H1 (cell line): ENCODE measurements around the gene RPL3. TPM values are rescaled to one million over a fixed set of nuclear protein-coding genes. Genes with fewer than 3 reads are reported as not detected.

ENCODE experiments used
- CTCF ChIA-PET: fragments of 300-600 bp; sonication (Branson Sonifier 250); formaldehyde crosslinking; loops from one replicate; lab custom pipeline; 2021; ENCODE audit not compliant: partially characterized antibody; lab: Charles Lee
- POLR2A ChIA-PET: fragments of 300-600 bp; sonication (Branson Sonifier 250); formaldehyde crosslinking; loops from one replicate; lab custom pipeline; 2021; ENCODE audit warnings: inconsistent platforms; ENCODE audit not compliant: partially characterized antibody; lab: Charles Lee
- DNase-seq, 2 experiments: peaks; one replicate each; pipeline versions ENCODE4 v3.0.0 to v3.0.0-alpha.2; 2010 to 2022; ENCODE audit warnings: low spot score in 2 of 2, low read depth in 1 of 2, mixed read lengths in 1 of 2
- FAIRE-seq: peaks from 2 replicates; lab custom pipeline; 2011; peaks lifted over from hg19 to GRCh38; lab: Jason Lieb, UNC
- H2AFZ ChIP-seq: 2 replicates; pipeline ENCODE4 v1.8.1; 2012; ENCODE audit warnings: low read length, inconsistent platforms
- H2AK5ac ChIP-seq: 2 replicates; pipeline ENCODE4 v1.6.1; 2013; ENCODE audit warnings: low read depth, low read length
- H2BK120ac ChIP-seq: replicated peaks from 2 replicates; pipeline ENCODE3; 2013; ENCODE audit warnings: low read depth, low read length, inconsistent platforms
- H2BK12ac ChIP-seq: 2 replicates; pipeline ENCODE4 v1.6.1; 2013; ENCODE audit warnings: low read depth, low read length
- H2BK15ac ChIP-seq: 2 replicates; pipeline ENCODE4 v1.6.1; 2013; ENCODE audit warnings: low read length
- H2BK20ac ChIP-seq: 2 replicates; pipeline ENCODE4 v1.6.1; 2013; ENCODE audit warnings: low read length
- H2BK5ac ChIP-seq: 2 replicates; pipeline ENCODE4 v1.6.1; 2013; ENCODE audit warnings: low read depth, low read length
- H3K14ac ChIP-seq: 2 replicates; pipeline ENCODE4 v1.6.1; 2013; ENCODE audit warnings: inconsistent platforms; ENCODE audit not compliant: insufficient read length
- H3K18ac ChIP-seq: 2 replicates; pipeline ENCODE4 v1.6.1; 2013; ENCODE audit warnings: low read length; ENCODE audit errors: extremely low read depth
- H3K23ac ChIP-seq: 2 replicates; pipeline ENCODE4 v1.6.1; 2013; ENCODE audit warnings: inconsistent platforms; ENCODE audit not compliant: insufficient read length
- H3K23me2 ChIP-seq: 2 replicates; pipeline ENCODE4 v1.6.1; 2013; ENCODE audit warnings: low read depth, low read length
- H3K27ac ChIP-seq: 2 replicates; pipeline ENCODE4 v1.6.1; 2011; ENCODE audit warnings: low read depth, low read length, inconsistent platforms
- H3K27me3 ChIP-seq, 4 experiments: replicated peaks in 1 of 4; 1 replicate in 1 of 4; 2 replicates in 3 of 4; pipeline versions ENCODE4 v1.6.1 to v1.8.1; 2011 to 2013; ENCODE audit warnings: low read length in 3 of 4, mild to moderate bottlenecking in 3 of 4, inconsistent platforms in 2 of 4, mixed read lengths in 2 of 4, moderate library complexity in 1 of 4; ENCODE audit not compliant: control insufficient read depth in 3 of 4, insufficient read depth in 3 of 4; ENCODE audit errors: extremely low read depth in 1 of 4
- H3K36me3 ChIP-seq, 4 experiments: 2 replicates each; pipeline versions ENCODE4 v1.6.1 to v1.8.1; 2011 to 2013; ENCODE audit warnings: mild to moderate bottlenecking in 4 of 4, low read length in 3 of 4, moderate library complexity in 2 of 4, control low read depth in 1 of 4, inconsistent platforms in 1 of 4; ENCODE audit not compliant: insufficient read depth in 4 of 4, control insufficient read depth in 2 of 4
- H3K4ac ChIP-seq: replicated peaks from 2 replicates; pipeline ENCODE3; 2013; ENCODE audit warnings: low read length, low read depth, mixed read lengths, inconsistent platforms; ENCODE audit not compliant: insufficient read length
- H3K4me1 ChIP-seq, 4 experiments: replicated peaks in 1 of 4; 1 replicate in 1 of 4; 2 replicates in 3 of 4; pipeline versions ENCODE4 v1.6.1 to v1.8.1; 2011 to 2013; ENCODE audit warnings: low read length in 3 of 4, inconsistent platforms in 2 of 4, mixed read lengths in 1 of 4; ENCODE audit not compliant: insufficient read depth in 4 of 4, control insufficient read depth in 3 of 4
- H3K4me2 ChIP-seq, 2 experiments: 2 replicates each; pipeline versions ENCODE4 v1.6.1 to v1.8.1; 2011 to 2013; ENCODE audit warnings: low read depth in 2 of 2, low read length in 2 of 2, control low read depth in 1 of 2, inconsistent platforms in 1 of 2, mild to moderate bottlenecking in 1 of 2; ENCODE audit not compliant: insufficient read depth in 1 of 2
- H3K4me3 ChIP-seq, 4 experiments: fragments of 200-600, 300-600 bp in 1 of 4; sonication (generic), shearing (Covaris generic), sonication (Bioruptor Twin) in 1 of 4; 2 replicates each; pipeline versions ENCODE4 v1.5.1 to v1.8.1; 2011 to 2016; ENCODE audit warnings: low read length in 4 of 4, low read depth in 3 of 4, control low read depth in 2 of 4, inconsistent platforms in 2 of 4, mild to moderate bottlenecking in 2 of 4, mixed read lengths in 1 of 4, moderate library complexity in 1 of 4; ENCODE audit not compliant: insufficient read depth in 2 of 4; ENCODE audit errors: extremely low read depth in 1 of 4
- H3K56ac ChIP-seq: replicated peaks from 2 replicates; pipeline ENCODE3; 2013; ENCODE audit warnings: low read depth, mild to moderate bottlenecking, mixed read lengths, low read length, inconsistent platforms; ENCODE audit not compliant: insufficient read length
- H3K79me1 ChIP-seq: 2 replicates; pipeline ENCODE4 v1.6.1; 2013; ENCODE audit warnings: low read depth, low read length, control low read depth
- H3K79me2 ChIP-seq, 2 experiments: 2 replicates each; pipeline versions ENCODE4 v1.6.1 to v1.8.1; 2012 to 2013; ENCODE audit warnings: low read length in 2 of 2, mild to moderate bottlenecking in 2 of 2, inconsistent platforms in 1 of 2; ENCODE audit not compliant: insufficient read depth in 2 of 2, control insufficient read depth in 1 of 2
- H3K9ac ChIP-seq, 4 experiments: replicated peaks in 1 of 4; 1 replicate in 1 of 4; 2 replicates in 3 of 4; pipeline versions ENCODE4 v1.6.1 to v1.8.1; 2011 to 2013; ENCODE audit warnings: low read depth in 3 of 4, low read length in 3 of 4, control low read depth in 2 of 4, mild to moderate bottlenecking in 2 of 4, moderate library complexity in 2 of 4, inconsistent platforms in 1 of 4; ENCODE audit errors: extremely low read depth in 1 of 4
- H3K9me3 ChIP-seq, 2 experiments: 2 replicates each; pipeline versions ENCODE4 v1.6.1 to v1.8.1; 2012 to 2013; ENCODE audit warnings: mild to moderate bottlenecking in 2 of 2, moderate library complexity in 2 of 2, control low read depth in 1 of 2, inconsistent platforms in 1 of 2, low read depth in 1 of 2, low read length in 1 of 2, mixed read lengths in 1 of 2; ENCODE audit not compliant: insufficient read depth in 2 of 2
- H4K20me1 ChIP-seq, 2 experiments: replicated peaks in 1 of 2; 2 replicates each; pipeline versions ENCODE3 to v1.8.1; 2011 to 2013; ENCODE audit warnings: inconsistent platforms in 2 of 2, low read length in 2 of 2, mild to moderate bottlenecking in 1 of 2; ENCODE audit not compliant: insufficient read depth in 2 of 2, control insufficient read depth in 1 of 2
- H4K5ac ChIP-seq: 2 replicates; pipeline ENCODE4 v1.6.1; 2013; ENCODE audit warnings: low read length, low read depth, mixed read lengths, inconsistent platforms; ENCODE audit not compliant: insufficient read length
- H4K8ac ChIP-seq: 2 replicates; pipeline ENCODE4 v1.8.0; 2013; ENCODE audit warnings: mild to moderate bottlenecking, moderate library complexity, low read length, inconsistent platforms; ENCODE audit not compliant: insufficient read depth; ENCODE audit errors: extremely low read depth
- H4K91ac ChIP-seq: replicated peaks from 2 replicates; pipeline ENCODE3; 2013; ENCODE audit warnings: low read length, mixed read lengths, inconsistent platforms; ENCODE audit not compliant: insufficient read length
- CHD2 ChIP-seq: IDR thresholded peaks from 2 replicates; pipeline ENCODE4 v1.6.1; 2012; ENCODE audit warnings: low read length, improper control_type of control experiment
- CTCF ChIP-seq, 3 experiments: IDR thresholded peaks; 1 replicate in 2 of 3; 2 replicates in 1 of 3; pipeline versions ENCODE4 v1.5.1 to v1.6.1; 2011; ENCODE audit warnings: low read length in 3 of 3, mild to moderate bottlenecking in 3 of 3, inconsistent platforms in 2 of 3, low read depth in 1 of 3, moderate library complexity in 1 of 3; ENCODE audit not compliant: insufficient read depth in 1 of 3; ENCODE audit errors: control extremely low read depth in 1 of 3
- JUND ChIP-seq: IDR thresholded peaks from 2 replicates; pipeline ENCODE4 v1.6.1; 2011; ENCODE audit warnings: mild to moderate bottlenecking, improper control_type of control experiment, low read length
- KDM4A ChIP-seq: IDR thresholded peaks from one replicate; pipeline ENCODE4 v1.7.1; 2012; ENCODE audit warnings: low read depth, mild to moderate bottlenecking, moderate library complexity, low read length, inconsistent platforms; ENCODE audit not compliant: severe bottlenecking
- MAX ChIP-seq: IDR thresholded peaks from 2 replicates; pipeline ENCODE4 v1.6.1; 2012; ENCODE audit warnings: inconsistent platforms
- POLR2A ChIP-seq, 2 experiments: IDR thresholded peaks; 1 replicate in 1 of 2; 2 replicates in 1 of 2; pipeline ENCODE4 v1.6.1; 2011; ENCODE audit warnings: low read depth in 2 of 2, low read length in 2 of 2, mild to moderate bottlenecking in 2 of 2; ENCODE audit errors: control extremely low read depth in 1 of 2
- POLR2AphosphoS5 ChIP-seq: IDR thresholded peaks from 2 replicates; pipeline ENCODE4 v1.6.1; 2011; ENCODE audit warnings: low read depth, low read length
- RAD21 ChIP-seq, 2 experiments: IDR thresholded peaks in 1 of 2; conservative IDR thresholded peaks in 1 of 2; 2 replicates each; pipeline ENCODE4 v1.6.1; 2011; ENCODE audit warnings: low read depth in 2 of 2, low read length in 2 of 2, improper control_type of control experiment in 1 of 2, inconsistent platforms in 1 of 2, mild to moderate bottlenecking in 1 of 2, moderate library complexity in 1 of 2
- SRF ChIP-seq: IDR thresholded peaks from 2 replicates; pipeline ENCODE4 v1.6.1; 2011; ENCODE audit warnings: mild to moderate bottlenecking, low read depth, low read length, moderate library complexity
- TBP ChIP-seq: IDR thresholded peaks from 2 replicates; pipeline ENCODE4 v1.6.1; 2011; ENCODE audit warnings: low read depth, low read length, improper control_type of control experiment
- WGBS, 2 experiments: shearing (Covaris generic) in 1 of 2; methylation state at CpG; one replicate each; pipeline versions ENCODE4 v1.1.6 to v1.1.7; 2013 to 2015; ENCODE audit warnings: low lambda C conversion rate in 2 of 2, mixed read lengths in 2 of 2, inconsistent platforms in 1 of 2, low coverage in 1 of 2, missing lambda C conversion rate in 1 of 2; ENCODE audit not compliant: insufficient replicate concordance in 2 of 2, insufficient coverage in 1 of 2, insufficient read length in 1 of 2; ENCODE audit errors: extremely low coverage in 1 of 2, missing lambda C conversion rate in 1 of 2; 5-methylcytosine and 5-hydroxymethylcytosine counted together
- polyA plus RNA-seq, 7 experiments: library from polyadenylated mRNA; depleted of rRNA in 3 of 7; stranded (reverse) in 5 of 7; unstranded in 2 of 7; fragments of >200 nt in 5 of 7; fragments of 200-250 nt in 2 of 7; gene quantifications; 1 replicate in 5 of 7; 2 replicates in 1 of 7; 4 replicates in 1 of 7; pipeline versions ENCODE4 v1.2.1 to v1.2.3, GENCODE V29; 2011 to 2013; ENCODE audit warnings: missing spikeins in 2 of 7, mixed read lengths in 2 of 7
- total RNA-seq: library from RNA; stranded (reverse); fragmentation: NEBNext Ultra II Directional; extraction: Animal tissue kit (Norgen Biotek cat#: 25700); gene quantifications from 2 replicates; pipeline ENCODE4 v1.2.1, GENCODE V29; 2021

Gene RPL3
- total and polyA plus RNA-seq, 2 of the 8 experiments (the other 6 are each of a cell fraction or from before 2014, with no cell fraction given) = 2,865 to 5,466 TPM

GRCh38 chr22:39309364-39309861 is 10.0 kb downstream of the RPL3 start:
- Histone ChIP-seq H2BK5ac (peak overlapping the region; percentile 14; the same call in 1 of the 2 replicates), H2BK12ac (peak overlapping the region; percentile 62), H3K27ac (no peak overlapping the region), H3K4me2 (0 out of 4 replicates have a peak overlapping the region, but pooled peaks have one; percentile 1 to 7), H3K18ac (no peak overlapping the region), H3K14ac (no peak overlapping the region), H3K4ac (no peak overlapping the region), H2BK20ac (no peak overlapping the region), H3K56ac (no peak overlapping the region), H4K20me1 (peaks cover 15 to 21% of the 10 kb centered on the region in 2 experiments), H3K4me3 (no peak overlapping the region), H3K9me3 (no peaks in the 10 kb centered on the region), H4K5ac (no peak overlapping the region), H2BK120ac (no peak overlapping the region), H3K27me3 (no peaks in the 10 kb centered on the region), H4K91ac (peak overlapping the region; percentile 34), H2BK15ac (no peak overlapping the region), H3K4me1 (peaks cover 0 to 18% (median 12%) of the 10 kb centered on the region in 4 experiments; a peak in 5 of 7 replicates), H3K36me3 (peaks cover 20 to 30% (median 25%) of the 10 kb centered on the region in 4 experiments), H2AK5ac (no peak overlapping the region), H3K23ac (no peak overlapping the region), H3K23me2 (no peaks in the 10 kb centered on the region), H3K9ac (no peak overlapping the region), H4K8ac (no peak overlapping the region), H3K79me1 (no peaks in the 10 kb centered on the region), H3K79me2 (no peaks in the 10 kb centered on the region), H2AFZ (no peak overlapping the region)
- DNase-seq (peak in 1 of 2 experiments; percentile 81), FAIRE-seq (no peak)
- CTCF ChIA-PET = interaction anchor here (0.6 to 4.7 kb wide), 40 partner anchors 9 to 337 kb away, joined by 3 to 48 read pairs (median 4); partner anchors contain the start of genes ATF4 and RPL3
- POLR2A ChIA-PET = interaction anchor here (0.6 to 37.3 kb wide), 15 partner anchors 8 to 1122 kb away, joined by 3 to 692 read pairs (median 5); partner anchors contain the start of genes RPL3 and SYNGR1
- WGBS, 2 experiments = 44% methylated on average over 18 of the region's 18 CpGs; no CpG with 5 or more reads in 1 of the 2 experiments
- peak; percentile 70 for TF ChIP-seq SRF
- peak; percentile 43 to 58 for TF ChIP-seq RAD21 (IDR thresholded peaks at IDR 0.05 in 1 of 2, conservative IDR thresholded peaks at IDR 0.05 in 1 of 2; ENCODE audit: low read depth in 2 of 2, low read length in 2 of 2)
- TF ChIP-seq TBP = no peak
- peak; percentile 13 for TF ChIP-seq KDM4A
- TF ChIP-seq JUND = no peak
- TF ChIP-seq POLR2AphosphoS5 = peak; percentile 21; the same call in 1 of the 2 replicates
- no peak for TF ChIP-seq CHD2
- TF ChIP-seq CTCF (IDR thresholded peaks at IDR 0.05; ENCODE audit: control extremely low read depth in 1 of 3, insufficient read depth in 1 of 3, low read depth in 1 of 3, low read length in 3 of 3) = peak; percentile 53 to 70 (median 67)
- TF ChIP-seq POLR2A (IDR thresholded peaks at IDR 0.05; ENCODE audit: control extremely low read depth in 1 of 2, low read depth in 2 of 2, low read length in 2 of 2) = peak in 1 of 2 experiments; percentile 43; a peak in 1 of 3 replicates
- peak; percentile 55; the same call in 1 of the 2 replicates for TF ChIP-seq MAX
